B cell (primary cell): ENCODE data around the gene RPGR. TPM values are rescaled to one million over a fixed set of nuclear protein-coding genes. Genes with fewer than 3 reads are reported as not detected.

Experiments
- ATAC-seq: fragments of 200-7000 bp; cut with Tn5 transposase; one replicate; pipeline ENCODE4 v1.10.0; 2021; ENCODE audit warnings: low read depth, mild to moderate bottlenecking, moderate number of reproducible peaks, moderate library complexity
- CTCF ChIA-PET: fragments of 350-600 bp; sonication (Branson Sonifier 250); formaldehyde crosslinking; loops from one replicate; lab custom pipeline; 2021; ENCODE audit warnings: antibody characterized with exemption, inconsistent platforms; lab: Charles Lee
- POLR2A ChIA-PET: fragments of 350-600 bp; sonication (Branson Sonifier 250); formaldehyde crosslinking; loops from one replicate; lab custom pipeline; 2021; ENCODE audit warnings: antibody characterized with exemption; lab: Charles Lee
- DNase-seq: peaks from one replicate; pipeline ENCODE4 v3.0.0; 2013
- H2AFZ ChIP-seq: 2 replicates; pipeline ENCODE4 v1.6.1; 2012; ENCODE audit warnings: mild to moderate bottlenecking, low read depth, low read length; ENCODE audit not compliant: insufficient read depth, poor library complexity, severe bottlenecking
- H3K27ac ChIP-seq, 2 donors: 1 replicate in 1 of 2; 2 replicates in 1 of 2; pipeline ENCODE4 v1.5.1; 2012 to 2013; ENCODE audit warnings: low read length in 2 of 2, mild to moderate bottlenecking in 2 of 2, moderate library complexity in 1 of 2
- H3K27me3 ChIP-seq, 4 experiments: fragments of 200-600 bp in 1 of 4; sonication (generic) in 1 of 4; replicated peaks in 1 of 4; 1 replicate in 2 of 4; 2 replicates in 2 of 4; pipeline versions ENCODE4 v1.6.1 to v1.7.0; 2013 to 2016; ENCODE audit warnings: low read length in 3 of 4, mild to moderate bottlenecking in 2 of 4, mixed read lengths in 1 of 4, moderate library complexity in 1 of 4; ENCODE audit not compliant: insufficient read depth in 4 of 4, control insufficient read depth in 3 of 4; ENCODE audit errors: control extremely low read depth in 1 of 4
- H3K36me3 ChIP-seq, 2 experiments: replicated peaks in 1 of 2; 1 replicate in 1 of 2; 2 replicates in 1 of 2; pipeline versions ENCODE4 v1.6.1 to v1.7.1; 2013; ENCODE audit warnings: low read length in 1 of 2; ENCODE audit not compliant: insufficient read depth in 2 of 2, control insufficient read depth in 1 of 2; ENCODE audit errors: control extremely low read depth in 1 of 2, extremely low read depth in 1 of 2
- H3K4me1 ChIP-seq, 2 donors: fragments of 200-600 bp in 1 of 2; sonication (generic) in 1 of 2; 1 replicate in 1 of 2; 2 replicates in 1 of 2; pipeline versions ENCODE4 v1.5.1 to v1.6.1; 2013 to 2017; ENCODE audit warnings: low read length in 2 of 2; ENCODE audit not compliant: control insufficient read depth in 2 of 2, insufficient read depth in 2 of 2
- H3K4me2 ChIP-seq: replicated peaks from 2 replicates; pipeline ENCODE3; 2012; ENCODE audit warnings: mild to moderate bottlenecking, low read depth, low read length; ENCODE audit not compliant: poor library complexity, severe bottlenecking
- H3K4me3 ChIP-seq, 5 experiments: fragments of 200-600 bp in 1 of 5; sonication (generic) in 1 of 5; 1 replicate in 3 of 5; 2 replicates in 2 of 5; pipeline versions ENCODE4 v1.5.1 to v1.7.0; 2011 to 2016; ENCODE audit warnings: low read length in 4 of 5, mild to moderate bottlenecking in 4 of 5, low read depth in 2 of 5, control low read depth in 1 of 5, moderate library complexity in 1 of 5; ENCODE audit not compliant: insufficient read depth in 1 of 5; ENCODE audit errors: control extremely low read depth in 1 of 5, extremely low read depth in 1 of 5
- H3K79me2 ChIP-seq: fragments of 200-600 bp; sonication (generic); one replicate; pipeline ENCODE4 v1.6.0; 2016; ENCODE audit warnings: low read length; ENCODE audit not compliant: control insufficient read depth, insufficient read depth
- H3K9ac ChIP-seq: fragments of 200-600 bp; sonication (generic); 2 replicates; pipeline ENCODE4 v1.6.1; 2017; ENCODE audit warnings: mild to moderate bottlenecking, low read length, moderate library complexity
- H3K9me3 ChIP-seq, 3 donors: one replicate each; pipeline versions ENCODE4 v1.6.1 to v1.7.1; 2013; ENCODE audit warnings: low read length in 2 of 3; ENCODE audit not compliant: control insufficient read depth in 2 of 3, insufficient read depth in 1 of 3; ENCODE audit errors: control extremely low read depth in 1 of 3
- H4K20me1 ChIP-seq: 2 replicates; pipeline ENCODE4 v1.6.0; 2012; ENCODE audit warnings: mild to moderate bottlenecking, low read length; ENCODE audit not compliant: insufficient read depth, control insufficient read depth, poor library complexity, severe bottlenecking
- H3K27ac Mint-ChIP-seq: one replicate; pipeline ENCODE4 v1.8.0; 2021; ENCODE audit warnings: mixed read lengths
- H3K27me3 Mint-ChIP-seq: one replicate; pipeline ENCODE4 v1.8.0; 2021; ENCODE audit warnings: mixed read lengths
- H3K4me1 Mint-ChIP-seq: one replicate; pipeline ENCODE4 v1.8.0; 2021; ENCODE audit warnings: mixed read lengths
- H3K4me3 Mint-ChIP-seq: one replicate; pipeline ENCODE4 v1.8.0; 2021; ENCODE audit warnings: mixed read lengths
- H3K9me3 Mint-ChIP-seq: one replicate; pipeline ENCODE4 v1.8.0; 2022; ENCODE audit warnings: mixed read lengths; ENCODE audit not compliant: insufficient read depth
- EZH2 ChIP-seq: IDR thresholded peaks from 2 replicates; pipeline ENCODE4 v1.6.1; 2012; ENCODE audit warnings: borderline replicate concordance, low read depth, mild to moderate bottlenecking, moderate library complexity, low read length; ENCODE audit not compliant: insufficient read depth, poor library complexity, severe bottlenecking
- WGBS: methylation state at CpG from one replicate; pipeline ENCODE4 v1.1.5; 2013; ENCODE audit warnings: missing lambda C conversion rate; ENCODE audit not compliant: insufficient coverage; 5-methylcytosine and 5-hydroxymethylcytosine counted together
- intact Hi-C: fragments of 100-400 bp; cut with micrococcal nuclease; formaldehyde crosslinking; loops from one replicate; pipeline ENCODE4 v1.10.0; 2022
- polyA plus RNA-seq: library from polyadenylated mRNA; depleted of rRNA; stranded (reverse); fragments of >200 nt; gene quantifications from 2 replicates; pipeline ENCODE4 v1.2.3, GENCODE V29; 2012
- total RNA-seq, 2 donors: library from RNA; stranded (reverse); fragments of 120-200 nt in 1 of 2; gene quantifications; 1 replicate in 1 of 2; 2 replicates in 1 of 2; pipeline versions ENCODE4 v1.2.3 to v1.2.4, GENCODE V29; 2013 to 2022
- TF ChIP-seq, protein P1 (sequence below): fragments of 200-600 bp; IDR thresholded peaks from one replicate; pipeline ENCODE4 v1.8.0; 2022; ENCODE audit warnings: antibody characterized with exemption, mild to moderate bottlenecking

The RPGR gene
- total and polyA plus RNA-seq, 2 donors (not counting 1 experiment from before 2014, with no cell fraction given) = 4.2 to 26.8 TPM

DNA sequence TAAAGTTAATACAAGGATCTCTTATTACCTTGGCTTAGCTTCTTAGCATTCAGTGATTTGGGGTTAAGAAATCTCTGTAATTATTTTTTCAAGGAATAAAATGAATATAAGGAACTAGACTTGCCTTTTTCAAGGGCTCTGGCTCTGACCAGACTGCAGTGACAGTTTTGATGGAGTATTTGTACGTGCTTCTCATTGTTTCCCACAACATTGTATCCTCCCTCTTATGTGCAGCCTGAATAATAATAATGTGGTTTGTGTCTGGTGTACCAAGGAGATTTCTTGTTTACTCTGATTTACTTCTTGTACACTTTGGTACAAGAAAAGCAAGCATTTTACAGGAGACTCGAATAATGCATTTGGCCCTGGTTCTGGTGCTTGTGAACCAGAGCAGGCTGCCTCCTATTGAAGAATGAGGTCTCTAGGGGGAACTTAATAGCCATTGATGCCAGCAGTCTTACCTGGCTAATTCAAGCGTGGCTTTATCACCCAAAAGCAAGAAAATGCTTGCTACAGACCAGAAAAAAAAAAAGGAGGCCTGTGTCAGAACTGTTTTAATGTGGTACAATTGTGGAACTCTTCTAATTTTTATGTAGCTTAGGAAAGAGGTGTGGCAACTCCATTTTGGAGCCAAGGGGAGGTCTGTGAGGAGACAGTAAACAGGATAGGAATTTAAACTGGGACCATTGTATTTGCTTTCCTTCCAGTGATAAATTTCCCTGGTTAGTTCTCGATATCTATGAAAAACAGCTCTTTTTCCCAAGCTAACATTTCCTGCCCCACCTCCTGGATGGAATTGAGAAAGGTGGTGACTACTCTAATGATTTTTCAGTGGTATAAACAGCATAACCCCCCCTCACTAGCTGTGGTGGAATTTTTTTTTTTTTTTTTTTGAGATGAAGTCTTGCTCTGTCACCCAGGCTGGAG, 30.7 kb upstream of the RPGR start:
- Histone ChIP-seq H3K4me3 (no peak overlapping the region), H3K4me2 (no peak overlapping the region), H4K20me1 (no peaks in the 10 kb centered on the region), H2AFZ (no peak overlapping the region), H3K79me2 (no peaks in the 10 kb centered on the region), H3K36me3 (no peaks in the 10 kb centered on the region), H3K27me3 (no peaks in the 10 kb centered on the region), H3K9me3 (no peaks in the 10 kb centered on the region), H3K27ac (no peak overlapping the region), H3K4me1 (no peaks in the 10 kb centered on the region), H3K9ac (no peak overlapping the region)
- DNase-seq = no peak
- no CpG with 5 or more reads among the region's 4 CpGs for WGBS
- intact Hi-C loops = no loop called here
- CTCF ChIA-PET = no interaction called here
- H3K9me3 Mint-ChIP-seq = no peaks in the 10 kb centered on the region
- H3K4me3 Mint-ChIP-seq = no peak overlapping the region
- H3K27me3 Mint-ChIP-seq = no peaks in the 10 kb centered on the region
- H3K27ac Mint-ChIP-seq = no peak overlapping the region
- POLR2A ChIA-PET = no interaction called here
- TF ChIP-seq, protein P1, sequence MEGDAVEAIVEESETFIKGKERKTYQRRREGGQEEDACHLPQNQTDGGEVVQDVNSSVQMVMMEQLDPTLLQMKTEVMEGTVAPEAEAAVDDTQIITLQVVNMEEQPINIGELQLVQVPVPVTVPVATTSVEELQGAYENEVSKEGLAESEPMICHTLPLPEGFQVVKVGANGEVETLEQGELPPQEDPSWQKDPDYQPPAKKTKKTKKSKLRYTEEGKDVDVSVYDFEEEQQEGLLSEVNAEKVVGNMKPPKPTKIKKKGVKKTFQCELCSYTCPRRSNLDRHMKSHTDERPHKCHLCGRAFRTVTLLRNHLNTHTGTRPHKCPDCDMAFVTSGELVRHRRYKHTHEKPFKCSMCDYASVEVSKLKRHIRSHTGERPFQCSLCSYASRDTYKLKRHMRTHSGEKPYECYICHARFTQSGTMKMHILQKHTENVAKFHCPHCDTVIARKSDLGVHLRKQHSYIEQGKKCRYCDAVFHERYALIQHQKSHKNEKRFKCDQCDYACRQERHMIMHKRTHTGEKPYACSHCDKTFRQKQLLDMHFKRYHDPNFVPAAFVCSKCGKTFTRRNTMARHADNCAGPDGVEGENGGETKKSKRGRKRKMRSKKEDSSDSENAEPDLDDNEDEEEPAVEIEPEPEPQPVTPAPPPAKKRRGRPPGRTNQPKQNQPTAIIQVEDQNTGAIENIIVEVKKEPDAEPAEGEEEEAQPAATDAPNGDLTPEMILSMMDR = no peak
- no peak for TF ChIP-seq EZH2
- no peaks in the 10 kb centered on the region for H3K4me1 Mint-ChIP-seq
- ATAC-seq = no peak

DNA sequence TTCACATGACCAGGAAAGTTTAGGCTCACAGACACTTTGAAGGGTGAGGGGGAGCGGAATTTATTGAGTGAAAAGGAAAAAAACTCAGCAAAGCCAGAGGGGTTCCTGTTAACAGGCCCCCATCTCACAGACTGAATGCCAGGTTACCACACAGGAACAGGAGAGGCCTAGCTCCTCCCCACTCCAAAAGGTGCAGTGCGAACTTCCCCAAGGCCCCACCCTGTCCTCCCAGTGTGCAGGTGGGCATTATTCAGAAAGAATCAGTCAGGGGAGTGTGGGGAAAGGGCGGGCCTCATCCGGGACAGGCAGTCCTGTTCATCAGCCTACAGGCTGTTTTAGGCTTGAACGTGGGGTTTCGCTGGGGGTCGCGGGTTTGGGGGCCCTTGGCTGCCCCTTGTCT, 29.1 kb upstream of the RPGR start:
- WGBS = 100% methylated on average over 1 of the region's 8 CpGs
- H3K27me3 ChIP-seq = no peaks in the 10 kb centered on the region
- H2AFZ ChIP-seq = no peak overlapping the region
- CTCF ChIA-PET = no interaction called here
- Mint-ChIP-seq H3K27me3 (no peaks in the 10 kb centered on the region), H3K4me1 (no peaks in the 10 kb centered on the region), H3K27ac (no peak overlapping the region), H3K9me3 (no peaks in the 10 kb centered on the region), H3K4me3 (no peak overlapping the region)
- H3K4me3 ChIP-seq = no peak overlapping the region
- H3K36me3 ChIP-seq = no peaks in the 10 kb centered on the region
- no peak overlapping the region for H3K27ac ChIP-seq
- intact Hi-C loops = no loop called here
- DNase-seq (no peak), ATAC-seq (no peak)
- H3K4me2 ChIP-seq = no peak overlapping the region
- H4K20me1 ChIP-seq = no peaks in the 10 kb centered on the region
- TF ChIP-seq EZH2 = no peak
- TF ChIP-seq, protein P1 = no peak
- H3K9me3 ChIP-seq = no peaks in the 10 kb centered on the region
- POLR2A ChIA-PET = no interaction called here
- H3K79me2 ChIP-seq = no peaks in the 10 kb centered on the region
- no peaks in the 10 kb centered on the region for H3K4me1 ChIP-seq
- H3K9ac ChIP-seq = no peak overlapping the region
